GM18858 (cell line): ENCODE results near the gene NFKBIE.
"Not testable (repeated sequence)": the region's sequence is repeated elsewhere in the genome, so short reads cannot be mapped to it uniquely, and the experiment has no call there.

Experiments used
- ATAC-seq: cut with Tn5 transposase; IDR thresholded peaks from one replicate; pipeline ENCODE4 v1.9.1; 2021; ENCODE audit not compliant: unreplicated experiment

Gene NFKBIE

GRCh38 chr6:44265007-44265721 lies at the start of gene NFKBIE:
Gene NFKBIE (minus strand): TSS chr6:44265551. CDS start chr6:44265346, 205 bp downstream.
- ATAC-seq, result no peak

GRCh38 chr6:44314657-44315056 lies 49.3 kb upstream of the NFKBIE start:
- not testable (repeated sequence) for ATAC-seq

GRCh38 chr6:44312901-44313788 lies 47.8 kb upstream of the NFKBIE start, which contains the start of gene AARS2:
Gene AARS2 (minus strand): TSS chr6:44313347. CDS start chr6:44313323, 24 bp downstream.
- peak; percentile 87 for ATAC-seq

GRCh38 chr6:44311767-44312166 lies 46.4 kb upstream of the NFKBIE start:
- no peak for ATAC-seq

GRCh38 chr6:44311304-44311703 lies 46.0 kb upstream of the NFKBIE start:
- ATAC-seq, result no peak

- ATAC-seq, result no peak
Measured at GRCh38 chr6:44310241-44310640, 44.9 kb upstream of the NFKBIE start.

- no peak for ATAC-seq
Measured at GRCh38 chr6:44309631-44310030, 44.3 kb upstream of the NFKBIE start.

- ATAC-seq, result no peak
Measured at GRCh38 chr6:44309092-44309491, 43.7 kb upstream of the NFKBIE start.

- ATAC-seq, result no peak
Measured at GRCh38 chr6:44307217-44307616, 41.9 kb upstream of the NFKBIE start.

- ATAC-seq, result no peak
Measured at GRCh38 chr6:44306710-44307109, 41.4 kb upstream of the NFKBIE start.

- ATAC-seq, result no peak
Measured at GRCh38 chr6:44305200-44305725, 39.9 kb upstream of the NFKBIE start.

- ATAC-seq, result no peak
Measured at GRCh38 chr6:44304282-44305199, 39.2 kb upstream of the NFKBIE start.

GRCh38 chr6:44303842-44304241 lies 38.5 kb upstream of the NFKBIE start:
- ATAC-seq, result no peak

- no peak for ATAC-seq
Measured at GRCh38 chr6:44302856-44303255, 37.5 kb upstream of the NFKBIE start.

GRCh38 chr6:44301782-44302564 lies 36.6 kb upstream of the NFKBIE start:
- ATAC-seq, result no peak

- no peak for ATAC-seq
Measured at GRCh38 chr6:44301106-44301505, 35.8 kb upstream of the NFKBIE start.

GRCh38 chr6:44300292-44300823 lies 35.0 kb upstream of the NFKBIE start:
- no peak for ATAC-seq

- ATAC-seq, result no peak
Measured at GRCh38 chr6:44298864-44299263, 33.5 kb upstream of the NFKBIE start.

- no peak for ATAC-seq
Measured at GRCh38 chr6:44298055-44298803, 32.9 kb upstream of the NFKBIE start.
